ENCODE data around the gene MRPL36.
A peak's percentile ranks its signal among the peaks of the same experiment; 100 is the strongest.
"Not testable (repeated sequence)": the region's sequence is repeated elsewhere in the genome, so short reads cannot be mapped to it uniquely, and the experiment has no call there.

MRPL36 gene

DNA sequence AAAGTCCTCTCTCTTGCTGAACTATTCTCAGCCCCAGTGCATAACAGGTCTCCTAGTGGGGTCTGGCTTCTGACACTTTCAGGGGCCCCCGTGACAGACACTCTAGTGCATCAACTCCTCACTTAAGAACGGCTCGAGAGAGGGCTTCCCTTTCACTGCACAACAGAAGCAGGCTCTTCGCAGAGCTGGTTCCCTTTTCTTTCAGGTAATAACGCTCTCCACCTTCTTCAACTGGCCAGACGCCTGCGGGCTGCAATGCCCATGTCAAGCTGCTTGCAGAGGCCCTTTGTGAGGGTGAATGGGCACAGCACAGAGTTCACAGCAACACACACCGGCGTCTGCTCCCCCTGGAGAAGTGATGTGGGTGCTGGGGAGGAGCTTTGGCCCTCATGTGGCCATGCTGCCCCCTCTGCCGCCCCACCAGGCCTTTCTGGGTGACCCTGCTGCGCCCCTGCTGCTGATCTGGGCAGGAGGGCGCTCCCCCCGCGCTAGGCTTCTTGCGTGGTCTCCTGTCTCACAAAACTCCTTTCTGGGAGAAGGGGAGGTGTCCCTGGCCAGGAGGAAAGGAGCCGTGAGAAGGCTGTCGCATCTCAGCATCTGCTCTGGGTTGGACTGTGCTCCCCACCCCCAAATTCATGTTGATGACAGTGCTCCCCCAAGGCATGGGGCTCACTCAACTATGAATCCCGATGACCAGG, 2.4 kb downstream of the MRPL36 start:
- no peak for DNase-seq (ENCODE audit: low spot score)
- no peak for FAIRE-seq

- FAIRE-seq: no peak
- no peak for DNase-seq (ENCODE audit: low spot score)
Measured at GRCh38 chr5:1796371-1797102, 3.1 kb downstream of the MRPL36 start.

- DNase-seq (ENCODE audit: low spot score) (no peak), FAIRE-seq (no peak)
Measured at GRCh38 chr5:1795931-1796330, 3.7 kb downstream of the MRPL36 start.

GRCh38 chr5:1795506-1795905, 4.1 kb downstream of the MRPL36 start:
- FAIRE-seq: no peak

DNA sequence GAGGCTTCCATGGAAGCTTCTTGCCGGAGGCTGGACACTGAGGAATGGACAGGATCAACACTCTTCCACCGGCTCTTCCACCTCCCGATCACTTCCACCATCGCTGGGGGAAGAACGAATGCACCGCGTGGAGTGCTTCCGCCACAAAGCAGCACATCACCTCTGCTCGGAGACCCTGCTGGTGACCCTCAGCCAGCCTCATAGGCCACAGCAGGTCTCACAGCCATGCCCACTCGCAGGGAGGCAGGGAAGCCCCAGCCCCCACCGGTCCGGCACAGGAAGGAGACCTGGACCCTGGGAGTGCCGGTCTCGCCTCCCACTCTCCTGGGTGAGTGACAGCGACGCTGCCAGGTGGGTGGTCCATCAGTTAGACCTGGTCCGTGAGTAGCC, 4.7 kb downstream of the MRPL36 start:
- DNase-seq (ENCODE audit: low spot score): no peak
- no peak for FAIRE-seq

More at GRCh38 chr5:1795506-1795905, 4.1 kb downstream of the MRPL36 start:
- DNase-seq (ENCODE audit: low spot score): no peak

GRCh38 chr5:1793966-1794900, 5.4 kb downstream of the MRPL36 start:
- FAIRE-seq: no peak
- DNase-seq (ENCODE audit: low spot score): no peak

DNA sequence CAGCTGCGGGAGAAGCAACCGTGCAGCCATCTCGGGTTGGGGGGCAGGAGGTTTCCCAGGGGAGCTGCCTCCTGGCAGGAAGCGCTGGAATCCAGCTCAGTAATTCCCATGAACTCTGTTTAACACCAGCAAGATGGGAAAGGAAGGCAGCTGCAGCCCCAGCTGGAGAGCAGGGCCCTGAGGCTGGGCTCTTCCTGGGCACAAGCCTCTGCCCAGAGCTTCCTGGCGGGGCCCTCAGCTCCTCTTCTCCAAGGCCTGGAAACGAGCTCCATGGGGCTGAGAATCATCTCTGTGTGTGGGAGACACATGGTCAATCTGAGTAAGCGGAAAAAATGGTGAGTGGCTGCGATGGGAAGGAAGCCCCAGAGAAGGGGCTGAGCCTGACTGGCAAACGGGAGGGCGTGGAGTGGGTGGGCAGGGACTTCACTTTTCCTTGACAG, 6.3 kb downstream of the MRPL36 start:
- DNase-seq (ENCODE audit: low spot score): no peak

GRCh38 chr5:1792842-1793266, 6.8 kb downstream of the MRPL36 start:
- FAIRE-seq (peak; percentile 44), DNase-seq (ENCODE audit: low spot score) (peak; percentile 72)

More for the DNA sequence above, 6.3 kb downstream of the MRPL36 start:
- FAIRE-seq: no peak

DNA sequence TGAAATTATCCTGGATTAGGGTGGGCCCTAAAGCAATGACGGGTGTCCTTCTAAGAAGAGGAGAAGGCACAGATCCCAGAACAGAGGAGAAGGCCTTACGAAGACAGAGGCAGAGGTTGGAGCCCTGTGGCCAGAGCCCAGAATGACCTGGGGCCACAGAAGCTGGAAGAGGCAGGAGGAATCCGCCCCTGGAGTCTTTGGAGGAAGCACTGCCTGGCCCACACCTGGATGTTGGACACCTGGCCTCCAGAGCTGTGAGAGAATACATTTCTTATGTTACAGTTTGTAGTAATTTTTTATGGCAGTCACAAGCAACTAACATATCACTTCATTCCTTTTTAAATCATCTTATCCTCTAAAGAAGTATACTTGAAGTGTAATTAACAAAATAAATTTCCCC, 8.5 kb downstream of the MRPL36 start:
- no peak for FAIRE-seq
- DNase-seq (ENCODE audit: low spot score): no peak

DNA sequence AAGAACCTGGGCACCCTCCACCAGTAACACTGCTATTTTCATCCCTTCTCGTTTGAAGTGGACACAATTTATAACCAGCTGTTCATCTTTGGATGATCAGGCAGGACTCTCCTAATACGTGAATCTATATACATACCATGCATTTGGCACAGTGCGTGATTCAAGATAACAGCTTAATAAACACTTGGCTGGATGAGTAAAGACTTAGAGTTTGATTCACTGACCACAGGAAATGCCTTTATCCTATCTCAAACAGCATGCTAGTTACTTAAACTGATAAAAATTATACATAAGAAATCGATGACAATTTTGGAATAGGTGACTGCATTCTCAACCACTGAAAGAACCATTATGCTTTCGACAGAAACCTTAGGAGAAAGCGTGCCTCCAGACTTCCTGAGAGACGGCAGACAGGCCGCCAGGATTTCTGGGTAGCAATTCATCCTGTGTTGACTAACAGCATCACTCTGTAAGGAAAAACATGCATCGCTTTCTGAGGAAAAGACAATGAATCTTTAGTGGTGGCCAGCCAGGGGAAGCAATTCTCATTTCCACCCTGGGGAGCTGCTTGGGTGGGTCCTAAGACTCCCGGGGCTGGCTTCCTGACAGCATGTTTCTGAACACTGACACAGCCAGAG, 9.7 kb downstream of the MRPL36 start:
- DNase-seq (ENCODE audit: low spot score) (no peak), FAIRE-seq (peak; percentile 53)

GRCh38 chr5:1789438-1789833, 10.2 kb downstream of the MRPL36 start:
- not testable (repeated sequence) for FAIRE-seq; DNase-seq (ENCODE audit: low spot score)

- FAIRE-seq (no peak), DNase-seq (ENCODE audit: low spot score) (no peak)
Measured at GRCh38 chr5:1788828-1789227, 10.8 kb downstream of the MRPL36 start.

- DNase-seq (ENCODE audit: low spot score): no peak
Measured at GRCh38 chr5:1788200-1788599, 11.4 kb downstream of the MRPL36 start.

GRCh38 chr5:1787472-1788047, 12.1 kb downstream of the MRPL36 start:
- DNase-seq (ENCODE audit: low spot score) (no peak), FAIRE-seq (no peak)

More at GRCh38 chr5:1788200-1788599, 11.4 kb downstream of the MRPL36 start:
- no peak for FAIRE-seq

- DNase-seq (ENCODE audit: low spot score) (no peak), FAIRE-seq (no peak)
Measured at GRCh38 chr5:1786621-1787471, 12.8 kb downstream of the MRPL36 start.

- FAIRE-seq (no peak), DNase-seq (ENCODE audit: low spot score) (no peak)
Measured at GRCh38 chr5:1785984-1786383, 13.7 kb downstream of the MRPL36 start.

GRCh38 chr5:1785062-1785461, 14.6 kb downstream of the MRPL36 start:
- FAIRE-seq (no peak), DNase-seq (ENCODE audit: low spot score) (no peak)

DNA sequence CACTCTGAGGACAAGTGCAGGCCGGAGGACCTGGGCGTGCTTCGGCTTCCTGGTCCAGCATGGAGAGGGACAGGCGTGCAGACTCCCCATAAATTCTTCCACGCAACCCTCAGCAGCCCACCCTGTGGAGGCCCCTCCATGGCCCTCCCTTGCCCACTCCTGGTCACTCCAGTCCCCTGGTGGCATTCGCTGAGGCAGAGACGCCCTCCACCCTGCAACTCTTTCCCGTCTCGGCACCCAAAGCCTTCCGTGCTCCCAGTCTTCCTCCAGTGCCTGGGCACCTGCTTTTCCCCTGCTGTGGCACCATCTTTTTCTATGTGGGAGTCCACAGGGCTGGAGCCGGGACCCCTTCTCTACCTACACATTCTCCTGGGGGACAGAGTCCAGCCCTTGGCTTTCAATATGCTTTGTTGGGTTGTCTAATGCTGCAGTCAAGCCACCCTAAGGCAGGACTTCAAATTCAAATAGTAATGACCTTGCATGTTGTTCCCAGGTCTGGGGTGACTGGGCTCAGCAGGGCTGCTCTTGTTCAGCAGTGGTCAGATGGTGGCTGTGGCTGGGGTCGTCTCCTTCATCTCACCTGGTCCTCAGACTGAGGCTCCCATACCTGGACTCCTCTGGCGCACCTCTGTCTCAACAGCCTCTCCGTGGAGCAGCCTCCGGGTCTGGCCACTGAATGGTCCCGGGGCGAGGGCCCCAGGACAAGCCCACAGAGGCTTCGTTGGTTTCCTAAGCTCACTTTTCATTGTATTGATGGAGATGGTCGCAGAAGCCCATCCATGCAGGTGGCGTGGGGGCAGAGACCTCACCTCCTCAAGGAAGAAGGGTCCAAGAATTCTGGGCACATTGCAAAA, 15.2 kb downstream of the MRPL36 start:
- no peak for DNase-seq (ENCODE audit: low spot score)
- FAIRE-seq: no peak

GRCh38 chr5:1783216-1783554, 16.5 kb downstream of the MRPL36 start:
- DNase-seq (ENCODE audit: low spot score) (no peak), FAIRE-seq (no peak)
